Ishikawa (cell line): ENCODE results near the gene PSTPIP2.

Source experiments
- CEBPB ChIP-seq: IDR thresholded peaks from 2 replicates; pipeline ENCODE4 v1.6.1; 2012
- CREB1 ChIP-seq: IDR thresholded peaks from 2 replicates; pipeline ENCODE4 v1.6.1; 2012; ENCODE audit warnings: low read depth
- EGR1 ChIP-seq: IDR thresholded peaks from 2 replicates; pipeline ENCODE4 v1.6.1; 2012
- EP300 ChIP-seq: IDR thresholded peaks from 2 replicates; pipeline ENCODE4 v1.6.1; 2012; ENCODE audit warnings: borderline replicate concordance
- FOXM1 ChIP-seq: IDR thresholded peaks from 2 replicates; pipeline ENCODE4 v1.6.1; 2012; ENCODE audit warnings: low read depth, borderline replicate concordance
- MAX ChIP-seq: IDR thresholded peaks from 2 replicates; pipeline ENCODE4 v1.6.1; 2012
- NFIC ChIP-seq: IDR thresholded peaks from 2 replicates; pipeline ENCODE4 v1.6.1; 2012
- RAD21 ChIP-seq: IDR thresholded peaks from 2 replicates; pipeline ENCODE4 v1.6.1; 2012; ENCODE audit warnings: low read depth
- REST ChIP-seq: IDR thresholded peaks from 2 replicates; pipeline ENCODE4 v1.6.1; 2012; ENCODE audit warnings: low read depth, mild to moderate bottlenecking
- TAF1 ChIP-seq: IDR thresholded peaks from 2 replicates; pipeline ENCODE4 v1.6.1; 2012; ENCODE audit warnings: low read depth, mild to moderate bottlenecking
- TCF12 ChIP-seq: IDR thresholded peaks from 2 replicates; pipeline ENCODE4 v1.6.1; 2012; ENCODE audit warnings: low read depth
- TEAD4 ChIP-seq: IDR thresholded peaks from 2 replicates; pipeline ENCODE4 v1.6.1; 2012
- USF1 ChIP-seq: IDR thresholded peaks from 2 replicates; pipeline ENCODE4 v1.6.1; 2012
- YY1 ChIP-seq: IDR thresholded peaks from 2 replicates; pipeline ENCODE4 v1.6.1; 2012; ENCODE audit warnings: low read depth
- ZBTB7A ChIP-seq: IDR thresholded peaks from 2 replicates; pipeline ENCODE4 v1.6.1; 2012; ENCODE audit warnings: low read depth

PSTPIP2 gene

DNA sequence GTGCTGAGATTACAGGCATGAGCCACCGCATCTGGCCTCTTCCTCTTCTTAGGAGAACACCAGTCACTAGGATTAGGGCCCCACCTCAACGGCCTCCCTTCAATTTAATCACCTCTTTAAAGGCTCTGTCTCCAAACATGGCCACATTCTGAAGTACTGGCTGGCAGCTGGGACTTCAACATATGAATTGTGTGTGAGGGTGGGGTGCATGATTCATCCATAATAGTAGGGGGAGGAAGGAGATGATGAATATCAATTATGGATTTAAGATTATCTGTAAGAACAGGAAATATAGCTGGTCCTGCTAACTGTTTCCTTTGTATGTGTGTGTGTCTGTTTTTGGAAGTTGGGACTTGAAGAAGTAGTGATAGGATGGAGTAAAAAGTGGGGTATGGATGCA is 90.2 kb downstream of the PSTPIP2 start:
- TF ChIP-seq NFIC (no peak), USF1 (no peak), YY1 (no peak), CEBPB (no peak), EP300 (no peak), TAF1 (no peak), ZBTB7A (no peak), EGR1 (no peak), TEAD4 (no peak), CREB1 (no peak)

- no peak for TF ChIP-seq EP300
- no peak for TF ChIP-seq NFIC
- TF ChIP-seq USF1: no peak
- no peak for TF ChIP-seq CEBPB
- TF ChIP-seq TCF12: no peak
- TF ChIP-seq RAD21: no peak
- TF ChIP-seq CREB1: no peak
- no peak for TF ChIP-seq REST
- TF ChIP-seq YY1: no peak
- TF ChIP-seq ZBTB7A: no peak
- no peak for TF ChIP-seq TEAD4
- TF ChIP-seq EGR1: no peak
- TF ChIP-seq TAF1: no peak
Measured at GRCh38 chr18:45980229-45980628, 91.8 kb downstream of the PSTPIP2 start.

DNA sequence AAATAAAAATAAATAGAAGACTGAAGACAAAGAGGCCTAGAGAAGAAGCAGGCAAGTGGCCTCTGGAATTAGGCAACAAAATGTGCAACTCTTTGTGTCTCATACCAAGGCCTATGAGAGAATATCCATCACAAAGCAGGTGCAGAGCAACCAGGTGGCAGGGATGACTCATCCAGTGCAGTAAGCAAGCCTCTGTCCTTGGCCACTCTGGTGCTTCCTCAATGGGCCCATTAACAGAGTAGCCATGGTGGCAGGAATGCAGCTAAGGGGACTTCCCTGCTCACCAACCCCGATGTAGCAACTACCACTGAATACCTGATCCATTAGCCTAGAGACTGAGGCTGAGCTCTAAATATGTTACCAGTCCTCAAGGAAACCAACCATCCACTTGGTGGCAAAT is 94.0 kb downstream of the PSTPIP2 start:
- no peak for TF ChIP-seq YY1
- no peak for TF ChIP-seq FOXM1
- TF ChIP-seq USF1: no peak
- TF ChIP-seq TAF1: no peak
- no peak for TF ChIP-seq TCF12
- no peak for TF ChIP-seq REST
- TF ChIP-seq EP300: no peak
- no peak for TF ChIP-seq ZBTB7A
- no peak for TF ChIP-seq NFIC

DNA sequence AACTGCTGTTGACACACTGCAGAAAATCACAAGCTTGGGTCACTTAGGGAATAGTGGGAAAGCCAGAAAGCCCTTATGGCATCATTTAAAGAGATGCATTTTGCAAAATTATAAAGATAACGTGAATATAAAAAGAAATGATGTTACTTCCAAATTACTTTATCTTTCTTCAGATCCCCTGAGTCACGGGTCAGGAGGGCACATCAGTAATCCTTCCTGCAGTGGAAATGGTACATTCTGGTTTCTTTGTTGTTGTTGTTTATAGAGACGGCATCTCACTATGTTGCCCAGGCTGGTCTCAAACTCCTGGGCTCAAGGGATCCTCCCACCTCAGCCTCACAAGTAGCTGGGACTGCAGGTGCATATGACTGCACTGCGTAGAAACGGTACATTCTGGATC is 95.1 kb downstream of the PSTPIP2 start:
- TF ChIP-seq TAF1 (no peak), USF1 (no peak), TEAD4 (no peak), CEBPB (no peak), FOXM1 (no peak), CREB1 (no peak), EGR1 (no peak), YY1 (no peak), REST (no peak), ZBTB7A (no peak), TCF12 (no peak), MAX (no peak), RAD21 (no peak), NFIC (no peak), EP300 (no peak)
